DOHH2 (cell line): ENCODE data around the gene NIM1K.
"Not testable (repeated sequence)": the region's sequence is repeated elsewhere in the genome, so short reads cannot be mapped to it uniquely, and the experiment has no call there.

Experiments used
- EZH2phosphoT487 ChIP-seq: fragments of 200-600 bp; sonication (generic); IDR thresholded peaks from 2 replicates; pipeline ENCODE4 v1.6.1; 2017; ENCODE audit warnings: borderline replicate concordance, mild to moderate bottlenecking, antibody characterized with exemption, low read length, moderate library complexity, mixed read lengths
- TF ChIP-seq, protein P1 (sequence below): fragments of 200-600 bp; sonication (generic); IDR thresholded peaks from one replicate; pipeline ENCODE4 v1.5.1; 2014; ENCODE audit warnings: antibody characterized with exemption, mild to moderate bottlenecking, low read depth, low read length; ENCODE audit not compliant: poor library complexity, severe bottlenecking

DNA sequence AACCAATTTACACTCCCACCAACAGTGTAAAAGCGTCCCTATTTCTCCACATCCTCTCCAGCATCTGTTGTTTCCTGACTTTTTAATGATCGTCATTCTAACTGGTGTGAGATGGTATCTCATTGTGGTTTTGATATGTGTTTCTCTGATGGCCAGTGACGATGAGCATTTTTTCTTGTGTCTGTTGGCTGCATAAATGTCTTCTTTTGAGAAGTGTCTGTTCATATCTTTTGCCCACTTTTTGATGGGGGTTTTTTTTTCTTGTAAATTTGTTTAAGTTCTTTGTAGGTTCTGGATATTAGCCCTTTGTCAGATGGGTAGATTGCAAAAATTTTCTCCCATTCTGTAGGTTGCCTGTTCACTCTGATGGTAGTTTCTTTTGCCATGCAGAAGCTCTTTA is 131.5 kb downstream of the NIM1K start:
- TF ChIP-seq, protein P1, sequence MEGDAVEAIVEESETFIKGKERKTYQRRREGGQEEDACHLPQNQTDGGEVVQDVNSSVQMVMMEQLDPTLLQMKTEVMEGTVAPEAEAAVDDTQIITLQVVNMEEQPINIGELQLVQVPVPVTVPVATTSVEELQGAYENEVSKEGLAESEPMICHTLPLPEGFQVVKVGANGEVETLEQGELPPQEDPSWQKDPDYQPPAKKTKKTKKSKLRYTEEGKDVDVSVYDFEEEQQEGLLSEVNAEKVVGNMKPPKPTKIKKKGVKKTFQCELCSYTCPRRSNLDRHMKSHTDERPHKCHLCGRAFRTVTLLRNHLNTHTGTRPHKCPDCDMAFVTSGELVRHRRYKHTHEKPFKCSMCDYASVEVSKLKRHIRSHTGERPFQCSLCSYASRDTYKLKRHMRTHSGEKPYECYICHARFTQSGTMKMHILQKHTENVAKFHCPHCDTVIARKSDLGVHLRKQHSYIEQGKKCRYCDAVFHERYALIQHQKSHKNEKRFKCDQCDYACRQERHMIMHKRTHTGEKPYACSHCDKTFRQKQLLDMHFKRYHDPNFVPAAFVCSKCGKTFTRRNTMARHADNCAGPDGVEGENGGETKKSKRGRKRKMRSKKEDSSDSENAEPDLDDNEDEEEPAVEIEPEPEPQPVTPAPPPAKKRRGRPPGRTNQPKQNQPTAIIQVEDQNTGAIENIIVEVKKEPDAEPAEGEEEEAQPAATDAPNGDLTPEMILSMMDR, result not testable (repeated sequence)
- not testable (repeated sequence) for TF ChIP-seq EZH2phosphoT487
